PC-3 (cell line): ENCODE measurements around the gene LMNTD1. TPM values are rescaled to one million over a fixed set of nuclear protein-coding genes. Genes with fewer than 3 reads are reported as not detected.

Experiments
- ATAC-seq: fragments of 200-7000 bp; cut with Tn5 transposase; 2 replicates; pipeline ENCODE4 v1.9.1; 2020; ENCODE audit warnings: mild to moderate bottlenecking, moderate library complexity
- BruUV-seq: library from RNA; stranded (reverse); fragments of 400-500 nt; replicated peaks from 2 replicates; lab custom pipeline; 2021; lab: Mats Ljungman, UMichigan
- CTCF ChIA-PET: fragments of 300-600 bp; sonication (Branson Sonifier 250); formaldehyde crosslinking; loops from one replicate; lab custom pipeline; 2022; ENCODE audit warnings: antibody characterized with exemption; lab: Charles Lee
- POLR2A ChIA-PET: fragments of 300-600 bp; sonication (Branson Sonifier 250); formaldehyde crosslinking; loops from one replicate; lab custom pipeline; 2022; ENCODE audit warnings: antibody characterized with exemption; ENCODE audit not compliant: unreplicated experiment; lab: Charles Lee
- DNase-seq: peaks from one replicate; pipeline ENCODE4 v3.0.0-alpha.2; 2015
- H2AFZ ChIP-seq: fragments of 300-600 bp; sonication (generic); 2 replicates; pipeline ENCODE4 v1.6.0; 2016; ENCODE audit warnings: antibody characterized with exemption, low read length
- H3F3A ChIP-seq: fragments of 300-600 bp; sonication (generic); one replicate; pipeline ENCODE4 v1.6.0; 2017; ENCODE audit warnings: antibody characterized with exemption, low read length, control low read depth, mild to moderate bottlenecking; ENCODE audit not compliant: unreplicated experiment
- H3K27ac ChIP-seq: fragments of 300-600 bp; sonication (generic); 2 replicates; pipeline ENCODE4 v1.5.1; 2016; ENCODE audit warnings: mild to moderate bottlenecking, low read length
- H3K27me3 ChIP-seq: fragments of 300-600 bp; sonication (generic); 2 replicates; pipeline ENCODE4 v1.6.1; 2016; ENCODE audit warnings: low read length, mixed read lengths
- H3K36me3 ChIP-seq: fragments of 300-600 bp; sonication (generic); 2 replicates; pipeline ENCODE4 v1.6.1; 2016; ENCODE audit warnings: low read depth, mixed run types, low read length, mixed read lengths
- H3K4me1 ChIP-seq: fragments of 300-600 bp; sonication (generic); 2 replicates; pipeline ENCODE4 v1.5.1; 2016; ENCODE audit warnings: low read length; ENCODE audit not compliant: insufficient read depth
- H3K4me2 ChIP-seq: fragments of 300-600 bp; sonication (generic); 2 replicates; pipeline ENCODE4 v1.6.0; 2016; ENCODE audit warnings: low read length
- H3K4me3 ChIP-seq: fragments of 300-600 bp; sonication (generic); 2 replicates; pipeline ENCODE4 v1.5.1; 2016; ENCODE audit warnings: mild to moderate bottlenecking, low read length, mixed read lengths
- H3K79me2 ChIP-seq: fragments of 300-600 bp; sonication (generic); 2 replicates; pipeline ENCODE4 v1.6.1; 2017; ENCODE audit warnings: low read length, mixed read lengths
- H3K9ac ChIP-seq: fragments of 300-600 bp; sonication (generic); 2 replicates; pipeline ENCODE4 v1.6.0; 2016; ENCODE audit warnings: mild to moderate bottlenecking, low read length
- H3K9me2 ChIP-seq: fragments of 300-600 bp; sonication (generic); replicated peaks from 2 replicates; pipeline ENCODE4 v1.6.1; 2016; ENCODE audit warnings: mixed run types, low read length, mixed read lengths
- H3K9me3 ChIP-seq: fragments of 300-600 bp; sonication (generic); 2 replicates; pipeline ENCODE4 v1.6.1; 2016; ENCODE audit warnings: low read length, mixed read lengths
- H4K20me1 ChIP-seq: fragments of 300-600 bp; sonication (generic); 2 replicates; pipeline ENCODE4 v1.6.1; 2016; ENCODE audit warnings: low read length, mixed read lengths
- EZH2 ChIP-seq: fragments of 300-600 bp; sonication (generic); IDR thresholded peaks from one replicate; pipeline ENCODE4 v1.6.1; 2017; ENCODE audit warnings: antibody characterized with exemption, mild to moderate bottlenecking, low read length; ENCODE audit not compliant: unreplicated experiment
- EZH2phosphoT487 ChIP-seq: fragments of 300-600 bp; sonication (generic); IDR thresholded peaks from 2 replicates; pipeline ENCODE4 v1.6.1; 2018; ENCODE audit warnings: mild to moderate bottlenecking, antibody characterized with exemption, low read length, borderline replicate concordance
- intact Hi-C: fragments of 100-400 bp; cut with micrococcal nuclease; formaldehyde crosslinking; loops from 2 replicates; pipeline ENCODE4 v1.9.0; 2023
- total RNA-seq: library from RNA; depleted of rRNA; stranded (reverse); fragments of >200 nt; gene quantifications from 2 replicates; pipeline ENCODE4 v1.2.3, GENCODE V29; 2014
- TF ChIP-seq, protein P1 (sequence below): fragments of 300-600 bp; sonication (generic); conservative IDR thresholded peaks from 2 replicates; pipeline ENCODE4 v1.5.1; 2017; ENCODE audit warnings: antibody characterized with exemption, low read depth, mild to moderate bottlenecking, low read length

LMNTD1 gene
- total RNA-seq, 1 experiment from 2014 or later: not detected

DNA sequence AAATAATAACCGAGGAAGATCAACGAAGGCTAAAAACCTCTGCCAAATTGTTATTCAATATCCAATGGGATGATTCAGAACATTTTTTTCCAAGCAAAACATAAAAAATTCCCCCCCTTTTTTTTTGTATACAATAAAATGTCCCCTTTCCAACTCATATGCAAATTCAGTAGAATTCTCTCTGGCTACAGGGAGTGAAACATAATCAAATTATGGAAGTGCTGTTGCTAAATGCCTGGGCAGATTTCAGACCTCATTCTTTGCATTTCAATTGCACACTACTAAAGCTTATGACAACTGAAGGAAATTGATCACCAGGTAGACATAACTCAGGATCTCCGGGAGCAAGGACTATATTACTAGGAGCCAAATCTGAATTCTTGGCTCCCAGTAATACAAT, 51.0 kb downstream of the LMNTD1 start:
- Histone ChIP-seq H3K9me2 (no peaks in the 10 kb centered on the region), H3K27ac (no peak overlapping the region), H3K36me3 (no peaks in the 10 kb centered on the region), H3F3A (no peaks in the 10 kb centered on the region), H4K20me1 (no peaks in the 10 kb centered on the region), H3K9me3 (no peaks in the 10 kb centered on the region), H2AFZ (no peak overlapping the region), H3K4me3 (no peak overlapping the region), H3K27me3 (no peaks in the 10 kb centered on the region), H3K4me1 (peaks cover 27% of the 10 kb centered on the region), H3K9ac (no peak overlapping the region), H3K4me2 (no peak overlapping the region), H3K79me2 (no peaks in the 10 kb centered on the region)
- DNase-seq (no peak), ATAC-seq (no peak)
- no TSS peak for BruUV-seq
- intact Hi-C loops: no loop called here
- ChIA-PET CTCF (no interaction called here), POLR2A (no interaction called here)
- TF ChIP-seq EZH2 (no peak), EZH2phosphoT487 (no peak)
- TF ChIP-seq, protein P1, sequence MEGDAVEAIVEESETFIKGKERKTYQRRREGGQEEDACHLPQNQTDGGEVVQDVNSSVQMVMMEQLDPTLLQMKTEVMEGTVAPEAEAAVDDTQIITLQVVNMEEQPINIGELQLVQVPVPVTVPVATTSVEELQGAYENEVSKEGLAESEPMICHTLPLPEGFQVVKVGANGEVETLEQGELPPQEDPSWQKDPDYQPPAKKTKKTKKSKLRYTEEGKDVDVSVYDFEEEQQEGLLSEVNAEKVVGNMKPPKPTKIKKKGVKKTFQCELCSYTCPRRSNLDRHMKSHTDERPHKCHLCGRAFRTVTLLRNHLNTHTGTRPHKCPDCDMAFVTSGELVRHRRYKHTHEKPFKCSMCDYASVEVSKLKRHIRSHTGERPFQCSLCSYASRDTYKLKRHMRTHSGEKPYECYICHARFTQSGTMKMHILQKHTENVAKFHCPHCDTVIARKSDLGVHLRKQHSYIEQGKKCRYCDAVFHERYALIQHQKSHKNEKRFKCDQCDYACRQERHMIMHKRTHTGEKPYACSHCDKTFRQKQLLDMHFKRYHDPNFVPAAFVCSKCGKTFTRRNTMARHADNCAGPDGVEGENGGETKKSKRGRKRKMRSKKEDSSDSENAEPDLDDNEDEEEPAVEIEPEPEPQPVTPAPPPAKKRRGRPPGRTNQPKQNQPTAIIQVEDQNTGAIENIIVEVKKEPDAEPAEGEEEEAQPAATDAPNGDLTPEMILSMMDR: no peak

DNA sequence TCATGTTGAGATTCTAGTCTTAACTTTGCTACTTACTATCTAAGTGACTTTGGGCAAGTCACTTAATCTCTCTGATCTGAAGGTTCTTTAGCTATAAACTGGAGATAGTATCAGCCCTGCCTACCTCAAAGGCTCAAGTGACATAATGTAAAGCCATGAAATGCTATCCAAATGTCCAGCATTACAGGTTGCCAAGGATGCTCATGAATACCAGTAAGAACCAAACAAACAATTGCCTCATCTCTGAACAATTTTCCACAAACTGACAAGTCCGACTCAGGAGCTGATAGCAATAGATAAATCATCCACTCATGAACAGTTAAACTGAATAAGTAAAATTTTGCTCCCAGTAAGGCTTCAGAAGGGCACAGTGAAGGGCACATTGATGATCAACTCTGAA, 51.5 kb downstream of the LMNTD1 start:
- no peaks in the 10 kb centered on the region for H3K27me3 ChIP-seq
- H3K4me2 ChIP-seq: 0 out of 2 replicates have a peak overlapping the region, but pooled peaks have one; percentile 9
- H3K9me3 ChIP-seq: no peaks in the 10 kb centered on the region
- ATAC-seq: peak; percentile 68
- no TSS peak for BruUV-seq
- no peaks in the 10 kb centered on the region for H4K20me1 ChIP-seq
- H3K4me1 ChIP-seq: peaks cover 30% of the 10 kb centered on the region
- H3K27ac ChIP-seq: no peak overlapping the region
- TF ChIP-seq EZH2phosphoT487: no peak
- TF ChIP-seq, protein P1: no peak
- no peak for TF ChIP-seq EZH2
- no peaks in the 10 kb centered on the region for H3K9me2 ChIP-seq
- intact Hi-C loops: no loop called here
- H3K79me2 ChIP-seq: no peaks in the 10 kb centered on the region
- H3K36me3 ChIP-seq: no peaks in the 10 kb centered on the region
- peak; percentile 77 for DNase-seq
- ChIA-PET POLR2A (no interaction called here), CTCF (no interaction called here)
- no peaks in the 10 kb centered on the region for H3F3A ChIP-seq
- H3K9ac ChIP-seq: no peak overlapping the region
- no peak overlapping the region for H3K4me3 ChIP-seq
- H2AFZ ChIP-seq: no peak overlapping the region

DNA sequence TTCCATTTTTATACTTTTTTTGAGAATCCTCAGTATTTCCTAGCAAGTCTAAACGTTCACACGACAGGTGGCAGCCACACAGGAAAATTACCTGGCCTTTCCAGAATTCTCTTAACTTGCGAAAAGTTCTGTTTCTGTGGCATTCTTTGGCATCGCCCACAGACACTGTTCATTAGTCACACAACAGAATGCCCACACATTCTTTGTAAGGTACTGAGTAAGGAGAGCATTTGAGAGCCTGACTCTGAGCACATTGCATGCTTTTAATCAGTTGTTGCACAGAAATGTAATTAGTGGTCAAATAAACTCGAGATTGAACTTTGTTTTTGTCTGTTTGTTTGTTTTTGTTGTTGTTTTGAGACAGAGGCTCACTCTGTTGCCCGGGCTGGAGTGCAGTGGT, 52.4 kb downstream of the LMNTD1 start:
- H3K9me2 ChIP-seq: no peaks in the 10 kb centered on the region
- intact Hi-C loops: no loop called here
- H3K4me2 ChIP-seq: no peak overlapping the region
- H3K9me3 ChIP-seq: no peaks in the 10 kb centered on the region
- no peak overlapping the region for H3K9ac ChIP-seq
- BruUV-seq: no TSS peak
- ATAC-seq (no peak), DNase-seq (peak; percentile 37)
- TF ChIP-seq, protein P1: no peak
- TF ChIP-seq EZH2phosphoT487 (no peak), EZH2 (no peak)
- H3K4me1 ChIP-seq: peaks cover 39% of the 10 kb centered on the region
- H3K36me3 ChIP-seq: no peaks in the 10 kb centered on the region
- H3K27ac ChIP-seq: no peak overlapping the region
- no peak overlapping the region for H2AFZ ChIP-seq
- no peak overlapping the region for H3K4me3 ChIP-seq
- H3F3A ChIP-seq: no peaks in the 10 kb centered on the region
- POLR2A ChIA-PET: no interaction called here
- CTCF ChIA-PET: no interaction called here
- H4K20me1 ChIP-seq: no peaks in the 10 kb centered on the region
- H3K27me3 ChIP-seq: no peaks in the 10 kb centered on the region
- H3K79me2 ChIP-seq: no peaks in the 10 kb centered on the region
